Effector CD8-positive, alpha-beta T cell (primary cell): Measurements from ENCODE around the gene APPL2.

Source experiments
- DNase-seq: peaks from one replicate; lab custom pipeline; 2025; lab: John Stamatoyannopoulos, UW
- total RNA-seq, 4 experiments: gene quantifications; one replicate each; lab custom pipeline; 2026; lab: John Stamatoyannopoulos, UW

APPL2 gene
- 67.1 to 126 (median 84.5) reads per million in 4 experiments for total RNA-seq

- DNase-seq: peak; percentile 61
Measured at GRCh38 chr12:105235732-105236476, at the start of gene APPL2. Gene APPL2 (minus strand): TSS chr12:105236174. CDS start chr12:105236012, 162 bp downstream.

- no peak for DNase-seq
Measured at GRCh38 chr12:105285378-105285777, 49.4 kb upstream of the APPL2 start.

- no peak for DNase-seq
Measured at GRCh38 chr12:105281694-105282049, 45.7 kb upstream of the APPL2 start.

- no peak for DNase-seq
Measured at GRCh38 chr12:105280966-105281693, 45.2 kb upstream of the APPL2 start.

- peak; percentile 1 for DNase-seq
Measured at GRCh38 chr12:105279460-105280056, 43.6 kb upstream of the APPL2 start.

GRCh38 chr12:105278043-105278697, 42.2 kb upstream of the APPL2 start:
- no peak for DNase-seq

GRCh38 chr12:105275997-105276733, 40.2 kb upstream of the APPL2 start:
- DNase-seq: no peak

- no peak for DNase-seq
Measured at GRCh38 chr12:105274571-105274970, 38.6 kb upstream of the APPL2 start.

GRCh38 chr12:105273601-105274000, 37.6 kb upstream of the APPL2 start:
- DNase-seq: no peak

GRCh38 chr12:105272814-105273416, 36.9 kb upstream of the APPL2 start:
- no peak for DNase-seq

- DNase-seq: no peak
Measured at GRCh38 chr12:105272152-105272551, 36.2 kb upstream of the APPL2 start.

GRCh38 chr12:105271364-105271763, 35.4 kb upstream of the APPL2 start:
- DNase-seq: no peak

- DNase-seq: no peak
Measured at GRCh38 chr12:105270671-105271255, 34.8 kb upstream of the APPL2 start.

- no peak for DNase-seq
Measured at GRCh38 chr12:105267711-105268110, 31.7 kb upstream of the APPL2 start.

- no peak for DNase-seq
Measured at GRCh38 chr12:105264771-105265170, 28.8 kb upstream of the APPL2 start.

GRCh38 chr12:105262461-105263184, 26.6 kb upstream of the APPL2 start:
- no peak for DNase-seq

GRCh38 chr12:105261010-105261409, 25.0 kb upstream of the APPL2 start:
- no peak for DNase-seq

GRCh38 chr12:105259226-105259625, 23.3 kb upstream of the APPL2 start:
- no peak for DNase-seq

- DNase-seq: no peak
Measured at GRCh38 chr12:105257321-105257728, 21.4 kb upstream of the APPL2 start.

GRCh38 chr12:105256921-105257320, 20.9 kb upstream of the APPL2 start:
- DNase-seq: no peak
